NCI-H69 (cell line): ENCODE results near the gene TRDN.

Experiments used
- DNase-seq: peaks from one replicate; lab custom pipeline; 2025; lab: John Stamatoyannopoulos, UW

The TRDN gene

DNA sequence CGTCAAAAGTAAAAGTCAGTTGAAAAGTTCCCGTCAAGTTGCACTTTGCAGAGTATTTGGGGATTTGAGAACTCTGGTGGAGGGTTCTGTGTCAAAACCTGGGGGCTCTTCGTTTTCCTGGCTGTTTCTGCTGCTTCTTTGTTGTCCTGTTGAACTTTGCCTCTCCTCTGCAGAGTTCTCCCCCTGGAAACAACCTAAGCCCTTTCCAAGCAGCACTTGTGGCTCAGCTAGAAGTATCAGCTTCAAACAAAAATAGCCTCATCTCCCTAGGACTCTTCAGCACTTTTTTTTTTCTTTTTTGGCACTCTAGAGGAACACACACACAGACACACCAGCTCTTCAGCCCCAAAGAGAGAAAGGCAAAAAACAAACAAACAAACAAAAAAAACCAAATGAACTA lies at the start of gene TRDN:
TRDN (minus strand) TSS at position 169 of the 400 bp plus-strand sequence. CDS start 175 bp downstream, outside the sequence.
- no peak for DNase-seq

- DNase-seq = no peak
Measured at GRCh38 chr6:123681957-123682462, 45.3 kb upstream of the TRDN start.

DNA sequence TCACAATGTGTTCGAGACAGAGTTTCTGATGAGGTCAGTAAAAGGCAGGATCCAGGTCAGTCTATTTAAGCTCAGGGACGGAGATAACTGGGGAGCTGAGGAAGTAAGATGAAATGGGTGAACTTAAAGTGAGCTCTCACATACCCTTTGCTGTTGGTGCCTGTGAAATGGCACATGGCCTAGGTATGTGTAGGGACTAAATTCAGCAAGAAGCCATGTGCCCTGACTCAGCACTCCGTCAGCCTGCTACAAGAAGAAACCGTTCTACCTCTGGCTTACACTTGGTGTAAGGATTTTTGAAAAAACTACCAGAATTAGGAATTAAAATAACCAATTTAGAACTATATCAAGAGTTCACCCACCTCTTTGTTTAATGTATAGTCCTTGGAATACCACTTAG lies 41.1 kb upstream of the TRDN start:
- no peak for DNase-seq

- DNase-seq = no peak
Measured at GRCh38 chr6:123676793-123677192, 40.0 kb upstream of the TRDN start.

- DNase-seq = no peak
Measured at GRCh38 chr6:123668965-123669591, 32.3 kb upstream of the TRDN start.

DNA sequence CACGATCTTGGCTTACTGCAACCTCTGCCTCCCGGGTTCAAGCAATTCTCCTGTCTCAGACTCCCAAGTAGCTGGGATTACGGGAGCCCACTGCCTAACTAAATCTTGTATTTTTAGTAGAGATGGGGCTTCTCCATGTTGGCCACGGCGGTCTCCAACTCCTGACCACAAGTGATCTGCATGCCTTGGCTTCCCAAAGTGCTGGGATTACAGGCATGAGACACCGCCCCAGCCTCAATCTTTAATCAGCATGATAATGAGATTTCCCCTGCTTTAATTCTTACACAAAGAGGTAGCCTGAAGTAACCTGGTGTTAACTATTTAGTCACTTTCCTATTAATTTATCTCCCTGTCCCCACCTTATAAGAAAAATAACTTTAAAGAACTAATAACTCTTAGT lies 31.3 kb upstream of the TRDN start:
- no peak for DNase-seq

GRCh38 chr6:123663436-123663835 lies 26.7 kb upstream of the TRDN start:
- no peak for DNase-seq

DNA sequence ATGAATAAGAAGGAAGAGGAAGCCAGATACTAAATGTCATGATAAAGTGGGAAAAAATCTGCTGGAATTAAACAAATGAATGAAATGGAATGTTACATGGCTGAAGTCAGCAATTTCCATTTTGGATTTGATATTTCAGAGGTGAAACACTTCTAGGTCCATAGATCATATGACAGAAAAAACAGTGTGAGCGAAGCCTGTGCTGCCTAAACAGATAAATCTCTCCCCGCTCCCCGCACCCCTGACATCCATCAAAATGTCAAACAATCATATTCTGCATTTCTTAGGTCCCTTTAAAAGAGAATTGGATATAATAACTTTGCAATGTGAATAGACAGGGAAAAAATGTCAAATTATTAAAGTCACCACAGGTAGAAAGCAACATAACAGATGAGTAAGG lies 26.0 kb upstream of the TRDN start:
- no peak for DNase-seq

GRCh38 chr6:123661105-123661891 lies 24.5 kb upstream of the TRDN start:
- DNase-seq = no peak

GRCh38 chr6:123659960-123660748 lies 23.4 kb upstream of the TRDN start:
- DNase-seq = no peak

- no peak for DNase-seq
Measured at GRCh38 chr6:123658848-123659247, 22.1 kb upstream of the TRDN start.

GRCh38 chr6:123655521-123656306 lies 19.0 kb upstream of the TRDN start:
- no peak for DNase-seq

DNA sequence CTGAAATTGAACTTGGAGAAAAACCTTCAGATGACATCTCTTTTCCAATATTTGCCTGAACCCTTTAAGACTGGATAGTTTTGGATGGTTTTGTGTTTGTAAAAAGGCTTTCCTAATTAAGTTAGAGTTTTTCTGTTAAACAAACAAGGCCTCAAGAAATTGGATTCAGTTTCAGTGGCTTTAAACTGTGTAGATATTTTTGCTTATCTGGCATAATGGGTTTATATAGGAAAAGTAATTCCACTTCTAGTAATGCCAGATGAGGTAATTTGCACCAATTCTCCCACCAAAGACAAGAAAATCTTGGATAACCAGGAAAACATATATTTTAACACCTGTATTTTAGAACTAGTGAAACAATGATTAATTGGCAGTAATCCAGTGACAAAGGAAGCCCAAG lies 12.0 kb upstream of the TRDN start:
- no peak for DNase-seq

DNA sequence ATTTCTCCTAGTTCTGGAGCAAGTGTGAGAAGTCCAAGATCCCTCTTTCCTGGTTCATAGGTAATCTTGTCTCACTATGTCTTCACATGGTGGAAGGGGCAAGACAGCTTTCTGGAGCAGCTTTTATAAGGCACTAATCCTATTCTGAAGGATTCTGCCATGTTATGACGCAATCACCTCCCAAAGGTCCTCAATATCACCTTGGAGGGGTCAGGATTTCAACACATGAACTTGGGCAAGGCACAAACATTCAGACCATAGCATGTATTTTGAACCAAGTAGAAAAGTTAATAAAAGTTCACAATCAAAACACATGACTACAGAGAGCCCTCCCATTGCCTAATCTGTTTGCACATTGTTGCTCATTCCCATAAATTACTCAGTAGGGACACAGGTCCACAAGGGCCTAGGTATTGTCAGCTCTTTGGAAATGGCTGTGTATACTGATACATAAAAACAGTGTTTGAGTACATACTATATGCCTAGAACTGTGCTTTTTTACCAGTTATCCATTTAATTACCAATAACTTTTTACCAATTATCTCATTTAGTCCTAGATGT lies 11.3 kb upstream of the TRDN start:
- DNase-seq = no peak

- no peak for DNase-seq
Measured at GRCh38 chr6:123641497-123641896, 4.7 kb upstream of the TRDN start.

DNA sequence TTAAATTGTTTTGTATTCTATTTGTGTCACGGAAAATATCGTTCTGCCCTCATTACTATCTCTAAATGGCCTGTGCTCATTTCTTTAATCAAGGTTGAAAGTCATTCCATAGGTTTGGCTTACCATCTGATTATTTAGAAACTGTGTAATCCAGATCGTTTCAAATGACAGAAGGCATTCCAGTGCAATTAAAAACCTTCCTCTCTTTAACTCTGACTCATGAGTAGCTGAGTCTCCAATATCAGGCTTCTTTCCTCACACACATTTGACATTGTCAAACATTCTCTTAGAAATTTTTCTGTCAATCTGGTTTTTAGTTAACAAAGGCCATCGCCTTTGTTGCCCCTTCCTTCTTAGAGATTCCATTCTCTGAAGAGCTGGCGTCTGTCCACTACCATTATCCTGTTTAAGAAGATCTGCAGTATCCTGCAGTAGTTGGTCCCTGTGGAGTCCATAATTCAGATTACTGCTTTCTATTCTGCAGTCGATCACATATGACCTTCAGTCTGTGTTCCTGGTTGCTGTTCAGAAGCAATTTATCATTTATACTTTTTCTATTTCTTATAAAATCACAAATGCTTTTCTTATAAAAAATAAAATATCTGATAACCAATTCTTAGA lies 3.9 kb upstream of the TRDN start:
- DNase-seq = peak; percentile 45

DNA sequence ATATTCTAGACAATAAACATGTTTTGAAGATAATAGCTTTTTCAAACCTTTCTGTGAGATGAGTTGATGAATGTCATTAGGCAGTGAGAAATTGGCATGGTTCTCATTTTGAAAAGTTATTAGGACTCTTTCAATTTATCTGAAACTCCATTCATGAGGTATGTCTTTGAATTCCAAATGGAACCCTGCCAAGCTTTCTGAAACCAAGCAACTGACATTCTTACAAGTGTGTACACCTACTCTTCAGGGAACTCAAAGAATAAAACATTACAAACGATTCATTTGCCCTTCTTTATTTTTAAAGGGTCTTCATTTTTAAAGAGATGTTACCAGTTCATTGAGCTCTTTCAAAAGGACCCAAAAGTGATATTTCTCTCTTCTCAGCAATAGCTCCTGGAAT lies 2.1 kb upstream of the TRDN start:
- DNase-seq = no peak

- DNase-seq = no peak
Measured at GRCh38 chr6:123636282-123636681, 468 bp downstream of the TRDN start.

- DNase-seq = no peak
Measured at GRCh38 chr6:123635567-123635966, 1.2 kb downstream of the TRDN start.

GRCh38 chr6:123635144-123635543 lies 1.6 kb downstream of the TRDN start:
- no peak for DNase-seq

GRCh38 chr6:123632641-123633040 lies 4.1 kb downstream of the TRDN start:
- peak; percentile 90 for DNase-seq
